HG03060 (cell line): ENCODE data around the gene FKBP11.

Experiments used
- ATAC-seq: cut with Tn5 transposase; IDR thresholded peaks from one replicate; pipeline ENCODE4 v1.9.1; 2021; ENCODE audit warnings: low read depth, moderate number of reproducible peaks; ENCODE audit not compliant: unreplicated experiment

FKBP11 gene

GRCh38 chr12:48925304-48926011 lies at the start of gene FKBP11:
Gene FKBP11, minus strand, starts transcription at chr12:48925492. Its CDS starts 64 bp downstream, at chr12:48925428.
- no peak for ATAC-seq

- no peak for ATAC-seq
Observed at GRCh38 chr12:48973941-48974673, 48.8 kb upstream of the FKBP11 start.

- ATAC-seq = no peak
Observed at GRCh38 chr12:48973531-48973930, 48.2 kb upstream of the FKBP11 start.

GRCh38 chr12:48972952-48973483 lies 47.7 kb upstream of the FKBP11 start:
- ATAC-seq = no peak

GRCh38 chr12:48972213-48972951 lies 47.1 kb upstream of the FKBP11 start:
- no peak for ATAC-seq

GRCh38 chr12:48970702-48971334 lies 45.5 kb upstream of the FKBP11 start:
- no peak for ATAC-seq

GRCh38 chr12:48969833-48970701 lies 44.8 kb upstream of the FKBP11 start:
- ATAC-seq = no peak

- no peak for ATAC-seq
Observed at GRCh38 chr12:48969160-48969771, 44.0 kb upstream of the FKBP11 start.

- no peak for ATAC-seq
Observed at GRCh38 chr12:48968467-48968866, 43.2 kb upstream of the FKBP11 start.

GRCh38 chr12:48967991-48968390 lies 42.7 kb upstream of the FKBP11 start:
- no peak for ATAC-seq

GRCh38 chr12:48966177-48966895 lies 41.0 kb upstream of the FKBP11 start:
- no peak for ATAC-seq

- ATAC-seq = no peak
Observed at GRCh38 chr12:48965298-48965838, 40.1 kb upstream of the FKBP11 start.

GRCh38 chr12:48961801-48962200 lies 36.5 kb upstream of the FKBP11 start:
- ATAC-seq = no peak

GRCh38 chr12:48961331-48961730 lies 36.0 kb upstream of the FKBP11 start:
- no peak for ATAC-seq

- no peak for ATAC-seq
Observed at GRCh38 chr12:48960834-48961233, 35.5 kb upstream of the FKBP11 start.

- ATAC-seq = no peak
Observed at GRCh38 chr12:48958049-48958388, 32.7 kb upstream of the FKBP11 start.

GRCh38 chr12:48957141-48958048 lies 32.1 kb upstream of the FKBP11 start, which contains the start of gene ARF3:
Gene ARF3, minus strand, starts transcription at chr12:48957487. Its CDS starts 16,392 bp downstream, at chr12:48941095.
- ATAC-seq = no peak
